Upper lobe of left lung (tissue), 6 donors: Measurements from ENCODE around the gene CDCP2. TPM values are rescaled to one million over a fixed set of nuclear protein-coding genes. Genes with fewer than 3 reads are reported as not detected.

ENCODE experiments used
- ATAC-seq, 2 donors: fragments of 200-7000 bp; cut with Tn5 transposase; one replicate each; pipeline ENCODE4 v1.9.1; 2022; ENCODE audit warnings: mild to moderate bottlenecking in 2 of 2, moderate library complexity in 2 of 2; ENCODE audit not compliant: low FRiP score in 2 of 2
- DNase-seq, 2 donors: peaks; one replicate each; pipeline ENCODE4 v3.0.0-alpha.2; 2019 to 2020
- H3K27ac ChIP-seq, 4 donors: fragments of 200-600 bp; sonication (generic); one replicate each; pipeline ENCODE4 v1.5.1; 2016 to 2019
- H3K27me3 ChIP-seq, 4 donors: fragments of 200-600 bp; sonication (generic); one replicate each; pipeline ENCODE4 v1.5.1; 2017 to 2019
- H3K36me3 ChIP-seq, 4 donors: fragments of 200-600 bp; sonication (generic); one replicate each; pipeline ENCODE4 v1.5.1; 2016 to 2019
- H3K4me1 ChIP-seq, 4 donors: fragments of 200-600 bp; sonication (generic); one replicate each; pipeline ENCODE4 v1.5.1; 2018 to 2019
- H3K4me3 ChIP-seq, 4 donors: fragments of 200-600 bp; sonication (generic); one replicate each; pipeline ENCODE4 v1.5.1; 2017 to 2019; ENCODE audit warnings: mild to moderate bottlenecking in 2 of 4, moderate library complexity in 1 of 4
- H3K9me3 ChIP-seq, 4 donors: fragments of 200-600 bp; sonication (generic); one replicate each; pipeline ENCODE4 v1.5.1; 2018 to 2019
- CTCF ChIP-seq, 6 experiments: fragments of 450-650 bp in 4 of 6; fragments of 200-600 bp in 2 of 6; sonication (generic) in 2 of 6; IDR thresholded peaks; one replicate each; pipeline ENCODE4 v1.5.1; 2016 to 2019; ENCODE audit warnings: antibody characterized with exemption in 6 of 6
- EP300 ChIP-seq, 4 donors: sonication (generic); formaldehyde crosslinking; IDR thresholded peaks; one replicate each; pipeline ENCODE4 v1.5.1; 2017; ENCODE audit warnings: antibody characterized with exemption in 4 of 4, control low read depth in 2 of 4
- POLR2A ChIP-seq, 4 donors: fragments of 450-650 bp; IDR thresholded peaks; one replicate each; pipeline ENCODE4 v1.5.1; 2016 to 2017; ENCODE audit warnings: antibody characterized with exemption in 4 of 4, mild to moderate bottlenecking in 2 of 4
- POLR2AphosphoS5 ChIP-seq, 2 donors: sonication (generic); formaldehyde crosslinking; IDR thresholded peaks; one replicate each; pipeline ENCODE4 v1.5.1; 2017; ENCODE audit warnings: antibody characterized with exemption in 2 of 2
- WGBS, 2 donors: methylation state at CpG; one replicate each; pipeline ENCODE4 v1.1.5; 2017 to 2018; 5-methylcytosine and 5-hydroxymethylcytosine counted together
- total RNA-seq, 6 donors: library from RNA; depleted of rRNA in 4 of 6; stranded (reverse); fragments of >200 nt in 4 of 6; gene quantifications; one replicate each; pipeline versions ENCODE4 v1.1.0 to v1.2.1, GENCODE V29; 2016 to 2021
- donor health status: DM: no; HTN: no; CAD: no; lungs with moderate emphysema.
- donor health status: DM: no; HTN: yes; CAD: no; lungs with severe emphysema.

Gene CDCP2
- total RNA-seq, 6 donors from 2014 or later, result not detected

- TF ChIP-seq CTCF (IDR thresholded peaks at IDR 0.05) (no peak), EP300 (IDR thresholded peaks at IDR 0.05) (no peak), POLR2A (IDR thresholded peaks at IDR 0.05) (no peak), POLR2AphosphoS5 (IDR thresholded peaks at IDR 0.05) (no peak)
- Histone ChIP-seq H3K4me3 (no peak overlapping the region), H3K4me1 (peaks cover 7 to 9% (median 8%) of the 10 kb centered on the region in 4 donors), H3K27ac (no peak overlapping the region), H3K36me3 (no peaks in the 10 kb centered on the region), H3K9me3 (no peaks in the 10 kb centered on the region), H3K27me3 (no peaks in the 10 kb centered on the region)
- no peak for DNase-seq
- 83 to 99% methylated on average over 3 of the region's 3 CpGs for WGBS, 2 donors
- no peak for ATAC-seq
These were observed 26.5 kb downstream of the CDCP2 start for GRCh38 chr1:54126271-54126815.

GRCh38 chr1:54125386-54126070 lies 27.3 kb downstream of the CDCP2 start:
- Histone ChIP-seq H3K9me3 (no peaks in the 10 kb centered on the region), H3K4me3 (no peak overlapping the region), H3K27ac (no peak overlapping the region), H3K27me3 (no peaks in the 10 kb centered on the region), H3K4me1 (peaks cover 12 to 13% (median 12%) of the 10 kb centered on the region in 4 donors), H3K36me3 (no peaks in the 10 kb centered on the region)
- DNase-seq (peak in 1 of 2 donors; percentile 28), ATAC-seq (no peak)
- 90% methylated on average over 5 to 8 of the region's 8 CpGs for WGBS, 2 donors
- TF ChIP-seq CTCF (IDR thresholded peaks at IDR 0.05) (peak in 2 of 6 experiments; percentile 17 to 24), POLR2A (IDR thresholded peaks at IDR 0.05) (no peak)

- Histone ChIP-seq H3K4me3 (no peak overlapping the region), H3K36me3 (no peaks in the 10 kb centered on the region), H3K4me1 (peaks cover 12 to 13% (median 12%) of the 10 kb centered on the region in 4 donors), H3K9me3 (no peaks in the 10 kb centered on the region), H3K27me3 (no peaks in the 10 kb centered on the region), H3K27ac (no peak overlapping the region)
- ATAC-seq, result no peak
- no peak for DNase-seq
- WGBS, 2 donors, result 84 to 86% methylated on average over 7 of the region's 7 CpGs
- TF ChIP-seq POLR2A (IDR thresholded peaks at IDR 0.05), result no peak
These were observed 27.9 kb downstream of the CDCP2 start for GRCh38 chr1:54124906-54125305.

GRCh38 chr1:54124472-54124871 lies 28.3 kb downstream of the CDCP2 start:
- H3K27me3 ChIP-seq, result no peaks in the 10 kb centered on the region
- no peak overlapping the region for H3K4me3 ChIP-seq
- TF ChIP-seq POLR2A (IDR thresholded peaks at IDR 0.05) (no peak), CTCF (IDR thresholded peaks at IDR 0.05) (no peak), EP300 (IDR thresholded peaks at IDR 0.05) (no peak)
- H3K36me3 ChIP-seq, result no peaks in the 10 kb centered on the region
- no peak for DNase-seq
- no peak overlapping the region for H3K27ac ChIP-seq
- H3K4me1 ChIP-seq, result peaks cover 12 to 13% (median 12%) of the 10 kb centered on the region in 4 donors
- H3K9me3 ChIP-seq, result no peaks in the 10 kb centered on the region
- ATAC-seq, result no peak
- 47 to 62% methylated on average over 8 to 9 of the region's 9 CpGs for WGBS, 2 donors

GRCh38 chr1:54122992-54123391 lies 29.8 kb downstream of the CDCP2 start:
- DNase-seq (no peak), ATAC-seq (no peak)
- no peak overlapping the region for H3K27ac ChIP-seq
- TF ChIP-seq POLR2AphosphoS5 (IDR thresholded peaks at IDR 0.05) (no peak), POLR2A (IDR thresholded peaks at IDR 0.05) (no peak), EP300 (IDR thresholded peaks at IDR 0.05) (no peak), CTCF (IDR thresholded peaks at IDR 0.05) (no peak)
- peaks cover 12 to 13% (median 12%) of the 10 kb centered on the region in 4 donors for H3K4me1 ChIP-seq
- no peak overlapping the region for H3K4me3 ChIP-seq
- WGBS, 2 donors, result 92 to 97% methylated on average over 8 of the region's 8 CpGs
- H3K27me3 ChIP-seq, result no peaks in the 10 kb centered on the region
- no peaks in the 10 kb centered on the region for H3K9me3 ChIP-seq
- H3K36me3 ChIP-seq, result no peaks in the 10 kb centered on the region
